SU-DHL-6 (cell line): ENCODE results near the gene SLC7A5.
"Not testable (repeated sequence)": the region's sequence is repeated elsewhere in the genome, so short reads cannot be mapped to it uniquely, and the experiment has no call there.

Source experiments
- H2AFZ ChIP-seq: fragments of 200-600 bp; sonication (generic); 2 replicates; pipeline ENCODE4 v1.6.1; 2014; ENCODE audit warnings: low read depth, mild to moderate bottlenecking, moderate library complexity, mixed read lengths, antibody characterized with exemption, low read length; ENCODE audit not compliant: severe bottlenecking
- H3F3A ChIP-seq: fragments of 200-600 bp; shearing (Covaris generic); 2 replicates; pipeline ENCODE4 v1.6.0; 2016; ENCODE audit warnings: antibody characterized with exemption, mild to moderate bottlenecking; ENCODE audit not compliant: insufficient read depth
- H3K27ac ChIP-seq: fragments of 200-600 bp; sonication (generic); 2 replicates; pipeline ENCODE4 v1.5.1; 2016; ENCODE audit warnings: low read depth, mild to moderate bottlenecking, low read length, moderate library complexity, mixed read lengths
- H3K27me3 ChIP-seq: fragments of 200-600 bp; sonication (generic), shearing (Covaris generic); 2 replicates; pipeline ENCODE4 v1.6.0; 2014; ENCODE audit warnings: mild to moderate bottlenecking, low read length
- H3K36me3 ChIP-seq: fragments of 200-600 bp; sonication (generic); 2 replicates; pipeline ENCODE4 v1.6.1; 2014; ENCODE audit warnings: mild to moderate bottlenecking, low read length, mixed read lengths
- H3K4me2 ChIP-seq: fragments of 300-600, 200-600 bp; shearing (Covaris generic), sonication (generic); 2 replicates; pipeline ENCODE4 v1.6.0; 2014; ENCODE audit warnings: low read length, low read depth, mild to moderate bottlenecking; ENCODE audit not compliant: poor library complexity, severe bottlenecking
- H3K4me3 ChIP-seq: fragments of 200-600 bp; sonication (generic); 2 replicates; pipeline ENCODE4 v1.5.1; 2014; ENCODE audit warnings: antibody characterized with exemption, low read length, mild to moderate bottlenecking, mixed read lengths; ENCODE audit not compliant: insufficient read depth, poor library complexity, severe bottlenecking
- H3K79me2 ChIP-seq: fragments of 200-600 bp; sonication (generic); 2 replicates; pipeline ENCODE4 v1.6.1; 2014; ENCODE audit warnings: mild to moderate bottlenecking, low read length, moderate library complexity; ENCODE audit not compliant: insufficient read depth
- H3K9ac ChIP-seq: fragments of 200-600 bp; sonication (generic); 2 replicates; pipeline ENCODE4 v1.7.0; 2014; ENCODE audit warnings: mild to moderate bottlenecking, low read length
- H3K9me2 ChIP-seq: fragments of 200-600 bp; sonication (generic); replicated peaks from 2 replicates; pipeline ENCODE4 v1.6.1; 2014; ENCODE audit warnings: low read length; ENCODE audit not compliant: insufficient read depth
- H3K9me3 ChIP-seq: fragments of 200-600 bp; sonication (generic); 2 replicates; pipeline ENCODE4 v1.6.1; 2014; ENCODE audit warnings: low read length, mixed read lengths; ENCODE audit not compliant: insufficient read depth
- H4K20me1 ChIP-seq: fragments of 200-600 bp; sonication (generic); 2 replicates; pipeline ENCODE4 v1.6.1; 2014; ENCODE audit warnings: low read depth, mild to moderate bottlenecking, antibody characterized with exemption, low read length, moderate library complexity, mixed read lengths
- CTCF ChIP-seq: fragments of 200-600 bp; sonication (generic); IDR thresholded peaks from one replicate; pipeline ENCODE4 v1.5.1; 2017; ENCODE audit warnings: antibody characterized with exemption, mild to moderate bottlenecking, low read length, moderate library complexity; ENCODE audit not compliant: insufficient read depth, poor library complexity, severe bottlenecking
- EZH2phosphoT487 ChIP-seq: fragments of 200-600 bp; sonication (generic), shearing (Covaris generic); conservative IDR thresholded peaks from 2 replicates; pipeline ENCODE4 v1.6.1; 2018; ENCODE audit warnings: mild to moderate bottlenecking, antibody characterized with exemption, low read length, moderate library complexity, mixed read lengths

SLC7A5 gene

GRCh38 chr16:87826798-87827587 lies 42.3 kb downstream of the SLC7A5 start:
- Histone ChIP-seq H3K27ac (no peak overlapping the region), H3K4me2 (no peak overlapping the region), H3K9ac (no peak overlapping the region), H3K27me3 (no peaks in the 10 kb centered on the region), H3K79me2 (no peaks in the 10 kb centered on the region), H2AFZ (no peak overlapping the region), H3K4me3 (no peak overlapping the region), H3K9me3 (no peaks in the 10 kb centered on the region), H3K36me3 (no peaks in the 10 kb centered on the region), H3K9me2 (no peaks in the 10 kb centered on the region), H4K20me1 (no peaks in the 10 kb centered on the region), H3F3A (peaks cover 4% of the 10 kb centered on the region; the same call in 1 of the 2 replicates)
- TF ChIP-seq CTCF (no peak), EZH2phosphoT487 (no peak)

GRCh38 chr16:87826407-87826797 lies 42.9 kb downstream of the SLC7A5 start:
- H2AFZ ChIP-seq, H3K9me3 ChIP-seq, H3K4me2 ChIP-seq, H3K27ac ChIP-seq, H3F3A ChIP-seq, H3K9me2 ChIP-seq, H3K9ac ChIP-seq, H3K27me3 ChIP-seq, H3K4me3 ChIP-seq, H3K79me2 ChIP-seq, H3K36me3 ChIP-seq, H4K20me1 ChIP-seq: not testable (repeated sequence)

GRCh38 chr16:87825842-87826120 lies 43.5 kb downstream of the SLC7A5 start:
- H3F3A ChIP-seq, H3K4me2 ChIP-seq, H3K27ac ChIP-seq, H3K9me2 ChIP-seq, H3K36me3 ChIP-seq, H4K20me1 ChIP-seq, H3K79me2 ChIP-seq, H3K27me3 ChIP-seq, H3K4me3 ChIP-seq, H3K9ac ChIP-seq, H2AFZ ChIP-seq, H3K9me3 ChIP-seq: not testable (repeated sequence)

DNA sequence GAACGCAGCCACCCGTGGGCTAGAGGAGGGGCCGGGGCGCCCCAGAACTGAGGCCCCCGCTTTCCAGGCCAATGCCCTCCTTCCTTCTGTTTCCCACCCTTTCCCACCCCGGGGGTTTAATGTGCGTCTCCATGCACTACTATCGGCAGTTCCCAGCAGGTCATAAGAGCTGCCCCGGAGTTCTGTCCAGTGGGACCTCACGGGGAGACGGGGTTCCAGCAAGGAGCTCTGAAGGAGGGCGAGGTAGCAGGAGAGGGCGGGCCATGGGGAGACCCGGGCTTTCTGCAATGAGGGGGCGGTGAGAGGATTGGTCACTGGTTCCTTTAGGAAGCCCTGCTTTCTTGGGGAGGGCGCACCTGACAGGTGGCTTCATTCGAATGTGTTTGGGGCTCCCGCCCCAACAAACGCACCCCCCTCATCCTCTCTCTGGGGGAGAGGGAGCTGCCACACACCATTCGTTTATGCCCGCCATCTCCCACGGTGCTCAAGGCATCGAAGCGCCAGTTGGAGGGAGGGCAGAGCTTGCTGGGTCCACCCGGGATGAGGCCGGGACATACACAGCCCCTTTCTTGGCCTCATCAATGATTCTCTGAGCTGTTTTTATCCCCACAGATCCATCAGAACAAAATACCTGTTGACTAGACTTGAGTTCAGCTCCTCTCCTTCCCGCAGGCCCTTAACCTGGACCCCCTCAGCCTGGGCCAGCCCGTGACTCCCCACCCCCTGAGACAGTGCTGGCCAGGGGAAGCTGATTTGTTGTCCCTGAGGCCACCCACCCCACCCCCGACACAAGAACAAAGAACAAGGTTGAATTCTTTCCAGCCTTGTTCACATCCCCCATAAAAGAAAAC lies 44.1 kb downstream of the SLC7A5 start:
- no peaks in the 10 kb centered on the region for H4K20me1 ChIP-seq
- H3K9me3 ChIP-seq: no peaks in the 10 kb centered on the region
- no peak overlapping the region for H3K4me2 ChIP-seq
- H3F3A ChIP-seq: peaks cover 4% of the 10 kb centered on the region; the same call in 1 of the 2 replicates
- no peak overlapping the region for H3K9ac ChIP-seq
- H3K4me3 ChIP-seq: no peak overlapping the region
- H2AFZ ChIP-seq: no peak overlapping the region
- no peaks in the 10 kb centered on the region for H3K9me2 ChIP-seq
- TF ChIP-seq CTCF: no peak
- no peak for TF ChIP-seq EZH2phosphoT487
- H3K36me3 ChIP-seq: no peaks in the 10 kb centered on the region
- H3K27me3 ChIP-seq: no peaks in the 10 kb centered on the region
- no peak overlapping the region for H3K27ac ChIP-seq
- H3K79me2 ChIP-seq: no peaks in the 10 kb centered on the region
